Vein endothelial cell (primary cell): ENCODE data around the gene BABAM1. TPM values are rescaled to one million over a fixed set of nuclear protein-coding genes. Genes with fewer than 3 reads are reported as not detected.

Experiments
- total RNA-seq: library from RNA; depleted of rRNA; stranded (reverse); fragments of >200 nt; gene quantifications from 2 replicates; pipeline ENCODE4 v1.2.3, GENCODE V29; 2012

Gene BABAM1
- 103 and 107 TPM in 2 replicates for total RNA-seq

GRCh38 chr19:17266975-17267788, at the start of gene BABAM1:
BABAM1 (plus strand) TSS chr19:17267443; CDS start chr19:17268807, 1,364 bp downstream.

GRCh38 chr19:17226002-17226933, 41.0 kb upstream of the BABAM1 start, which contains the start of gene OCEL1:
OCEL1 (plus strand) TSS chr19:17226226; CDS start chr19:17226248, 22 bp downstream.

GRCh38 chr19:17245535-17245984, 21.7 kb upstream of the BABAM1 start, which contains the start of gene NR2F6:
NR2F6 (minus strand) TSS chr19:17245919; CDS start chr19:17245220, 699 bp downstream.

GRCh38 chr19:17264641-17264979, 2.6 kb upstream of the BABAM1 start, which contains the start of gene USHBP1:
USHBP1 (minus strand) TSS chr19:17264745; CDS start chr19:17264299, 446 bp downstream.

GRCh38 chr19:17281391-17282304, 14.4 kb downstream of the BABAM1 start, which contains the start of gene ANKLE1:
ANKLE1 (plus strand) TSS chr19:17281901; CDS start chr19:17281921, 20 bp downstream.

GRCh38 chr19:17303167-17303939, 36.1 kb downstream of the BABAM1 start, which contains the start of gene ABHD8:
ABHD8 (minus strand) TSS chr19:17303425; CDS start chr19:17301616, 1,809 bp downstream.

GRCh38 chr19:17305517-17306284, 38.5 kb downstream of the BABAM1 start, which contains the start of gene MRPL34:
MRPL34 (plus strand) TSS chr19:17305872; CDS start chr19:17305893, 21 bp downstream.

GRCh38 chr19:17309198-17309964, 42.1 kb downstream of the BABAM1 start, which contains the start of gene DDA1:
DDA1 (plus strand) TSS chr19:17309563; CDS start chr19:17309655, 92 bp downstream.

Other genes with a start within 250 kb of the BABAM1 start
- 2.3 and 3.6 TPM in 2 replicates for gene CPAMD8, start 240.6 kb upstream of the BABAM1 start, total RNA-seq
- gene HAUS8, start 192.0 kb upstream of the BABAM1 start, total RNA-seq, result 2.9 and 4.2 TPM in 2 replicates
- 84.0 and 105 TPM in 2 replicates for gene MYO9B, start 191.7 kb upstream of the BABAM1 start, total RNA-seq
- gene USE1, start 52.1 kb upstream of the BABAM1 start, total RNA-seq, result 11.1 and 18.0 TPM in 2 replicates
- gene OCEL1, start 41.2 kb upstream of the BABAM1 start, total RNA-seq, result 3.5 and 4.6 TPM in 2 replicates
- gene NR2F6, start 21.5 kb upstream of the BABAM1 start, total RNA-seq, result 35.3 and 46.4 TPM in 2 replicates
- gene USHBP1, start 2.7 kb upstream of the BABAM1 start, total RNA-seq, result 22.8 and 28.7 TPM in 2 replicates
- gene ANKLE1, start 14.5 kb downstream of the BABAM1 start, total RNA-seq, result 0.96 and 1.3 TPM in 2 replicates
- 6.1 and 16.0 TPM in 2 replicates for gene ABHD8, start 36.0 kb downstream of the BABAM1 start, total RNA-seq
- gene MRPL34, start 38.4 kb downstream of the BABAM1 start, total RNA-seq, result 35.3 and 40.2 TPM in 2 replicates
- 33.3 and 46.4 TPM in 2 replicates for gene DDA1, start 42.1 kb downstream of the BABAM1 start, total RNA-seq
- 3.5 and 5.6 TPM in 2 replicates for gene ANO8, start 67.4 kb downstream of the BABAM1 start, total RNA-seq
- gene GTPBP3, start 70.1 kb downstream of the BABAM1 start, total RNA-seq, result 14.0 and 21.3 TPM in 2 replicates
- 13.7 and 13.8 TPM in 2 replicates for gene PLVAP, start 109.9 kb downstream of the BABAM1 start, total RNA-seq
- not detected in 2 replicates for gene CCDC194, start 126.8 kb downstream of the BABAM1 start, total RNA-seq
- 0.19 and 0.65 TPM in 2 replicates for gene BST2, start 138.2 kb downstream of the BABAM1 start, total RNA-seq
- gene MVB12A, start 152.6 kb downstream of the BABAM1 start, total RNA-seq, result 45.9 and 77.1 TPM in 2 replicates
- 0.33 TPM in 1 of 2 replicates, not detected in the other for gene TMEM221, start 181.2 kb downstream of the BABAM1 start, total RNA-seq
- gene NXNL1, start 193.5 kb downstream of the BABAM1 start, total RNA-seq, result not detected in 2 replicates
- 8.6 and 21.9 TPM in 2 replicates for gene SLC27A1, start 203.1 kb downstream of the BABAM1 start, total RNA-seq
- gene PGLS, start 244.2 kb downstream of the BABAM1 start, total RNA-seq, result 50.0 and 67.4 TPM in 2 replicates